HEK293 (cell line): ENCODE data around the gene CYBA.

ENCODE experiments used
- KLF9 ChIP-seq: fragments of 450-650 bp; formaldehyde crosslinking; IDR thresholded peaks from 2 replicates; pipeline ENCODE4 v1.5.1; 2016; ENCODE audit warnings: missing biosample characterization, missing genetic modification characterization, low read depth
- MYNN ChIP-seq: fragments of 450-650 bp; formaldehyde crosslinking; IDR thresholded peaks from 2 replicates; pipeline ENCODE4 v1.5.1; 2016; ENCODE audit warnings: missing biosample characterization, missing genetic modification characterization, borderline replicate concordance
- WT1 ChIP-seq: fragments of 450-650 bp; formaldehyde crosslinking; IDR thresholded peaks from 2 replicates; pipeline ENCODE4 v1.5.1; 2016; ENCODE audit warnings: missing biosample characterization, missing genetic modification characterization
- ZNF335 ChIP-seq: fragments of 450-650 bp; formaldehyde crosslinking; conservative IDR thresholded peaks from 2 replicates; pipeline ENCODE4 v1.5.1; 2016; ENCODE audit warnings: missing biosample characterization, missing genetic modification characterization
- ZNF350 ChIP-seq: fragments of 450-650 bp; formaldehyde crosslinking; IDR thresholded peaks from 2 replicates; pipeline ENCODE4 v1.5.0; 2017; ENCODE audit warnings: missing biosample characterization, mild to moderate bottlenecking, missing genetic modification characterization
- ZNF394 ChIP-seq: fragments of 450-650 bp; formaldehyde crosslinking; IDR thresholded peaks from 2 replicates; pipeline ENCODE4 v1.5.1; 2016; ENCODE audit warnings: missing biosample characterization, missing genetic modification characterization, mild to moderate bottlenecking, moderate library complexity, borderline replicate concordance
- ZNF610 ChIP-seq: fragments of 450-650 bp; formaldehyde crosslinking; IDR thresholded peaks from 2 replicates; pipeline ENCODE4 v1.5.1; 2016; ENCODE audit warnings: missing biosample characterization, missing genetic modification characterization, borderline replicate concordance
- ZNF701 ChIP-seq: fragments of 450-650 bp; formaldehyde crosslinking; IDR thresholded peaks from 2 replicates; pipeline ENCODE4 v1.5.1; 2016; ENCODE audit warnings: missing biosample characterization, missing genetic modification characterization
- ZNF776 ChIP-seq: fragments of 450-650 bp; formaldehyde crosslinking; IDR thresholded peaks from 2 replicates; pipeline ENCODE4 v1.5.0; 2017; ENCODE audit warnings: missing biosample characterization, missing genetic modification characterization, borderline replicate concordance
- ZNF792 ChIP-seq: fragments of 450-650 bp; formaldehyde crosslinking; IDR thresholded peaks from 2 replicates; pipeline ENCODE4 v1.5.1; 2016; ENCODE audit warnings: missing biosample characterization, missing genetic modification characterization
- TF ChIP-seq, protein P1 (sequence below): fragments of 450-650 bp; formaldehyde crosslinking; IDR thresholded peaks from 2 replicates; pipeline ENCODE4 v1.5.1; 2016; ENCODE audit warnings: missing biosample characterization, missing genetic modification characterization
- TF ChIP-seq, protein P2 (sequence below): fragments of 450-650 bp; formaldehyde crosslinking; IDR thresholded peaks from 2 replicates; pipeline ENCODE4 v1.5.1; 2016; ENCODE audit warnings: missing biosample characterization, missing genetic modification characterization
- TF ChIP-seq, protein P3 (sequence below): fragments of 450-650 bp; formaldehyde crosslinking; IDR thresholded peaks from 2 replicates; pipeline ENCODE4 v1.5.1; 2016; ENCODE audit warnings: missing biosample characterization, missing genetic modification characterization
- TF ChIP-seq, protein P4 (sequence below): fragments of 450-650 bp; formaldehyde crosslinking; IDR thresholded peaks from 2 replicates; pipeline ENCODE4 v1.5.1; 2017; ENCODE audit warnings: missing biosample characterization, missing genetic modification characterization

DNA sequence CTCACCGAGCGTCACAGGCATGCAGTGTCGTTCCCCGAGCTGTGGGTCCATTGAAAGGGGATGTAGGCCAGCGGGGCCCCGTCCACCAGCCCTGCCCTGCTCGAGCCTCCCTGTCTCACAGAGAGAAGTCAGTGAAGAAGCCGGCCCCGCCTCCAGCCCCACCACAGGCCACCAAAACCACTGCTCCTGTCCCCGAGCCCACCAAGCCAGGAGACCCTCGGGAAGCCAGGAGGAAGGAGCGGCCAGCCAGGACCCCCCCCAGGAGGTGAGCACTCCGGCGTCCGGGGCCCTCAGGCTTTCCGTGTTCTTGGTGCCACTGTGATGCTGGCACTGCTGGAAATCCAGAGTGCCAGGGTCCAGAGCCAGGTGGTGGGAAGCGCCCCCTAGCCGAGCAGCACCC is 26.4 kb downstream of the CYBA start:
- TF ChIP-seq, protein P1, sequence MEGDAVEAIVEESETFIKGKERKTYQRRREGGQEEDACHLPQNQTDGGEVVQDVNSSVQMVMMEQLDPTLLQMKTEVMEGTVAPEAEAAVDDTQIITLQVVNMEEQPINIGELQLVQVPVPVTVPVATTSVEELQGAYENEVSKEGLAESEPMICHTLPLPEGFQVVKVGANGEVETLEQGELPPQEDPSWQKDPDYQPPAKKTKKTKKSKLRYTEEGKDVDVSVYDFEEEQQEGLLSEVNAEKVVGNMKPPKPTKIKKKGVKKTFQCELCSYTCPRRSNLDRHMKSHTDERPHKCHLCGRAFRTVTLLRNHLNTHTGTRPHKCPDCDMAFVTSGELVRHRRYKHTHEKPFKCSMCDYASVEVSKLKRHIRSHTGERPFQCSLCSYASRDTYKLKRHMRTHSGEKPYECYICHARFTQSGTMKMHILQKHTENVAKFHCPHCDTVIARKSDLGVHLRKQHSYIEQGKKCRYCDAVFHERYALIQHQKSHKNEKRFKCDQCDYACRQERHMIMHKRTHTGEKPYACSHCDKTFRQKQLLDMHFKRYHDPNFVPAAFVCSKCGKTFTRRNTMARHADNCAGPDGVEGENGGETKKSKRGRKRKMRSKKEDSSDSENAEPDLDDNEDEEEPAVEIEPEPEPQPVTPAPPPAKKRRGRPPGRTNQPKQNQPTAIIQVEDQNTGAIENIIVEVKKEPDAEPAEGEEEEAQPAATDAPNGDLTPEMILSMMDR (tag by site-specific recombination), result no peak
- no peak for TF ChIP-seq MYNN (tag by site-specific recombination)
- TF ChIP-seq, protein P2, sequence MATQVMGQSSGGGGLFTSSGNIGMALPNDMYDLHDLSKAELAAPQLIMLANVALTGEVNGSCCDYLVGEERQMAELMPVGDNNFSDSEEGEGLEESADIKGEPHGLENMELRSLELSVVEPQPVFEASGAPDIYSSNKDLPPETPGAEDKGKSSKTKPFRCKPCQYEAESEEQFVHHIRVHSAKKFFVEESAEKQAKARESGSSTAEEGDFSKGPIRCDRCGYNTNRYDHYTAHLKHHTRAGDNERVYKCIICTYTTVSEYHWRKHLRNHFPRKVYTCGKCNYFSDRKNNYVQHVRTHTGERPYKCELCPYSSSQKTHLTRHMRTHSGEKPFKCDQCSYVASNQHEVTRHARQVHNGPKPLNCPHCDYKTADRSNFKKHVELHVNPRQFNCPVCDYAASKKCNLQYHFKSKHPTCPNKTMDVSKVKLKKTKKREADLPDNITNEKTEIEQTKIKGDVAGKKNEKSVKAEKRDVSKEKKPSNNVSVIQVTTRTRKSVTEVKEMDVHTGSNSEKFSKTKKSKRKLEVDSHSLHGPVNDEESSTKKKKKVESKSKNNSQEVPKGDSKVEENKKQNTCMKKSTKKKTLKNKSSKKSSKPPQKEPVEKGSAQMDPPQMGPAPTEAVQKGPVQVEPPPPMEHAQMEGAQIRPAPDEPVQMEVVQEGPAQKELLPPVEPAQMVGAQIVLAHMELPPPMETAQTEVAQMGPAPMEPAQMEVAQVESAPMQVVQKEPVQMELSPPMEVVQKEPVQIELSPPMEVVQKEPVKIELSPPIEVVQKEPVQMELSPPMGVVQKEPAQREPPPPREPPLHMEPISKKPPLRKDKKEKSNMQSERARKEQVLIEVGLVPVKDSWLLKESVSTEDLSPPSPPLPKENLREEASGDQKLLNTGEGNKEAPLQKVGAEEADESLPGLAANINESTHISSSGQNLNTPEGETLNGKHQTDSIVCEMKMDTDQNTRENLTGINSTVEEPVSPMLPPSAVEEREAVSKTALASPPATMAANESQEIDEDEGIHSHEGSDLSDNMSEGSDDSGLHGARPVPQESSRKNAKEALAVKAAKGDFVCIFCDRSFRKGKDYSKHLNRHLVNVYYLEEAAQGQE (tag by site-specific recombination), result no peak
- TF ChIP-seq ZNF776, result no peak
- TF ChIP-seq WT1, result no peak
- no peak for TF ChIP-seq KLF9 (tag by site-specific recombination)
- no peak for TF ChIP-seq ZNF335 (tag by site-specific recombination)
- no peak for TF ChIP-seq ZNF610
- TF ChIP-seq, protein P3, sequence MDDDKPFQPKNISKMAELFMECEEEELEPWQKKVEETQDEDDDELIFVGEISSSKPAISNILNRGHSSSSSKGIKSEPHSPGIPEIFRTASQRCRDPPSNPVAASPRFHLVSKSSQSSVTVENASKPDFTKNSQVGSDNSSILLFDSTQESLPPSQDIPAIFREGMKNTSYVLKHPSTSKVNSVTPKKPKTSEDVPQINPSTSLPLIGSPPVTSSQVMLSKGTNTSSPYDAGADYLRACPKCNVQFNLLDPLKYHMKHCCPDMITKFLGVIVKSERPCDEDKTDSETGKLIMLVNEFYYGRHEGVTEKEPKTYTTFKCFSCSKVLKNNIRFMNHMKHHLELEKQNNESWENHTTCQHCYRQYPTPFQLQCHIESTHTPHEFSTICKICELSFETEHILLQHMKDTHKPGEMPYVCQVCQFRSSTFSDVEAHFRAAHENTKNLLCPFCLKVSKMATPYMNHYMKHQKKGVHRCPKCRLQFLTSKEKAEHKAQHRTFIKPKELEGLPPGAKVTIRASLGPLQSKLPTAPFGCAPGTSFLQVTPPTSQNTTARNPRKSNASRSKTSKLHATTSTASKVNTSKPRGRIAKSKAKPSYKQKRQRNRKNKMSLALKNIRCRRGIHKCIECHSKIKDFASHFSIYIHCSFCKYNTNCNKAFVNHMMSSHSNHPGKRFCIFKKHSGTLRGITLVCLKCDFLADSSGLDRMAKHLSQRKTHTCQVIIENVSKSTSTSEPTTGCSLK, result no peak
- no peak for TF ChIP-seq ZNF701 (tag by site-specific recombination)
- no peak for TF ChIP-seq ZNF792 (tag by site-specific recombination)
- TF ChIP-seq ZNF394 (tag by site-specific recombination), result no peak
- TF ChIP-seq, protein P4, sequence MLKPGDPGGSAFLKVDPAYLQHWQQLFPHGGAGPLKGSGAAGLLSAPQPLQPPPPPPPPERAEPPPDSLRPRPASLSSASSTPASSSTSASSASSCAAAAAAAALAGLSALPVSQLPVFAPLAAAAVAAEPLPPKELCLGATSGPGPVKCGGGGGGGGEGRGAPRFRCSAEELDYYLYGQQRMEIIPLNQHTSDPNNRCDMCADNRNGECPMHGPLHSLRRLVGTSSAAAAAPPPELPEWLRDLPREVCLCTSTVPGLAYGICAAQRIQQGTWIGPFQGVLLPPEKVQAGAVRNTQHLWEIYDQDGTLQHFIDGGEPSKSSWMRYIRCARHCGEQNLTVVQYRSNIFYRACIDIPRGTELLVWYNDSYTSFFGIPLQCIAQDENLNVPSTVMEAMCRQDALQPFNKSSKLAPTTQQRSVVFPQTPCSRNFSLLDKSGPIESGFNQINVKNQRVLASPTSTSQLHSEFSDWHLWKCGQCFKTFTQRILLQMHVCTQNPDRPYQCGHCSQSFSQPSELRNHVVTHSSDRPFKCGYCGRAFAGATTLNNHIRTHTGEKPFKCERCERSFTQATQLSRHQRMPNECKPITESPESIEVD (tag by site-specific recombination), result no peak
- no peak for TF ChIP-seq ZNF350 (tag by site-specific recombination)
